Measurements from ENCODE around the gene ST7L. TPM values are rescaled to one million over a fixed set of nuclear protein-coding genes. Genes with fewer than 3 reads are reported as not detected.

The ST7L gene
- total and polyA plus RNA-seq, 2 donors (not counting 3 experiments of a cell fraction or from before 2014, with no cell fraction given) = 12.3 to 28.4 TPM

GRCh38 chr1:112514901-112515300, 104.0 kb downstream of the ST7L start:
- DNase-seq (ENCODE audit: low read depth, low spot score) (no peak), FAIRE-seq (no peak)
- Histone ChIP-seq H3K4me3 (replicated peaks in 1 of 3; ENCODE audit: insufficient read depth in 1 of 3, low read depth in 1 of 3, low read length in 3 of 3) (no peak overlapping the region), H3K4me1 (ENCODE audit: control insufficient read depth, extremely low read depth, insufficient read depth, low read length) (peaks cover 3% of the 10 kb centered on the region), H3K9me1 (replicated peaks; ENCODE audit: control insufficient read depth, extremely low read depth, insufficient read depth, low read length) (no peaks in the 10 kb centered on the region), H4K20me1 (replicated peaks; ENCODE audit: control insufficient read depth, extremely low read depth, insufficient read depth, low read length) (no peaks in the 10 kb centered on the region), H3K9ac (replicated peaks; ENCODE audit: extremely low read depth, insufficient read depth, low read length) (no peak overlapping the region), H3K79me2 (ENCODE audit: control insufficient read depth, insufficient read depth, low read length) (no peaks in the 10 kb centered on the region), H3K36me3 (ENCODE audit: control insufficient read depth in 2 of 2, extremely low read depth in 1 of 2, insufficient read depth in 2 of 2, low read length in 2 of 2) (no peaks in the 10 kb centered on the region), H3K4me2 (ENCODE audit: insufficient read depth, low read length) (no peak overlapping the region), H3K9me3 (replicated peaks; ENCODE audit: control insufficient read depth, insufficient read depth, low read length) (no peaks in the 10 kb centered on the region), H3K27ac (ENCODE audit: insufficient read depth, low read depth, low read length) (no peak overlapping the region), H2AFZ (ENCODE audit: low read depth, low read length) (no peak overlapping the region), H3K27me3 (ENCODE audit: control insufficient read depth in 2 of 2, insufficient read depth in 2 of 2, low read length in 2 of 2) (peaks cover 3 to 5% of the 10 kb centered on the region in 2 experiments)
- POLR2A ChIA-PET = no interaction called here
- no TSS peak for BruUV-seq (replicated peaks)
- intact Hi-C loops (cut with micrococcal nuclease) (no loop called here), dilution Hi-C loops (cut with MboI; ENCODE audit: extremely low pct_ligation_motif_present, low sequenced_read_pairs) (no loop called here)
- TF ChIP-seq POLR2AphosphoS5 (IDR thresholded peaks at IDR 0.05; ENCODE audit: insufficient read depth, low read depth, low read length) = no peak
- CTCF ChIA-PET = interaction anchor here (0.9 to 4.3 kb wide), 4 partner anchors 13 to 99 kb away, joined by 3 to 35 read pairs (median 4); no protein-coding TSS in a partner anchor

DNA sequence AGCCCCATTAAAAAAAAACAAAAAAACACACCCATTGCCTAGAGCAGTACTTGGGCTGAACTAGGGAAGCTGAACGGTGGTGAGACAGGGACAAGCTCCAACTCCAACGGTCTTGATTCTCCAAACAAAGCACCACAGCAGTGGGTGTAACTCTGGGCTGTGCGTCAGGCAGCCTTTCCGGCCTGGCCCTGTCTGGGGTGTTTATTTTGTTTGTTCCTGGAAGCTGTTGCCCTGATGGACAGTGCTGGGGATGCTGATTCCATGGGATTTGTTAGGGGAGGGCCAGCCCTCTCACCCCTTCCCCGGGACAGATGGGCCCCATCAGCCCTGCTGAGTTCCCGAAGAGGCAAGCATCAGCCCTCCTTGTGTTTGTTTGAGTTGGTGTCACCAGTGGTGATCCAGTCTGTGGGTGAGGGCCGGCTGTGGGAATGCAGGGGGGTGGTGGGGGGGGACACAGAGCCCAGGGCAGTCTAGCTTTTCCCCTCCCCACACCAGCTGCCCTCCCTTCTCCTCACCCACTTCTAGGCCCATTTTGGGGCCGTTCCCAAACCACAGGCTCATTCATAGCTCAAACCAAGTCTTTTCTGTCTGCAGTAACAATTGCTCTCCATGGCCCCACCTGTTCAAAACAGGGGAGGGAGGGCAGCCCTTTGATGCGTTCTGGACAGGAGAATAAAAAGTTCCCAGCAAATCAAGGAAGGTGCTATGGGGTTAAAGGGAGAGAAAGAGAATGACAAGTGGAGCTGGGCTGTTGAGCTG, 105.7 kb downstream of the ST7L start:
- no peak overlapping the region for H3K27ac ChIP-seq (ENCODE audit: insufficient read depth, low read depth, low read length)
- no peak for DNase-seq (ENCODE audit: low read depth, low spot score)
- ChIA-PET POLR2A (no interaction called here), CTCF (interaction anchor here (1.2 to 4.3 kb wide), 2 partner anchors 11 to 20 kb away, joined by 3 to 35 read pairs; no protein-coding TSS in a partner anchor)
- H3K9me3 ChIP-seq (replicated peaks; ENCODE audit: control insufficient read depth, insufficient read depth, low read length) = no peaks in the 10 kb centered on the region
- H3K4me2 ChIP-seq (ENCODE audit: insufficient read depth, low read length) = no peak overlapping the region
- dilution Hi-C loops (cut with MboI; ENCODE audit: extremely low pct_ligation_motif_present, low sequenced_read_pairs) (no loop called here), intact Hi-C loops (cut with micrococcal nuclease) (no loop called here)
- H3K9ac ChIP-seq (replicated peaks; ENCODE audit: extremely low read depth, insufficient read depth, low read length) = no peak overlapping the region
- no peaks in the 10 kb centered on the region for H3K9me1 ChIP-seq (replicated peaks; ENCODE audit: control insufficient read depth, extremely low read depth, insufficient read depth, low read length)
- BruUV-seq (replicated peaks) = no TSS peak
- peaks cover 3% of the 10 kb centered on the region for H3K4me1 ChIP-seq (ENCODE audit: control insufficient read depth, extremely low read depth, insufficient read depth, low read length)
- no peak overlapping the region for H2AFZ ChIP-seq (ENCODE audit: low read depth, low read length)
- no peaks in the 10 kb centered on the region for H3K79me2 ChIP-seq (ENCODE audit: control insufficient read depth, insufficient read depth, low read length)
- H4K20me1 ChIP-seq (replicated peaks; ENCODE audit: control insufficient read depth, extremely low read depth, insufficient read depth, low read length) = no peaks in the 10 kb centered on the region
- TF ChIP-seq POLR2AphosphoS5 (IDR thresholded peaks at IDR 0.05; ENCODE audit: insufficient read depth, low read depth, low read length) (no peak), MYC (IDR thresholded peaks at IDR 0.05; ENCODE audit: low read depth, low read length) (no peak), GATA2 (IDR thresholded peaks at IDR 0.05; ENCODE audit: insufficient read depth, insufficient read length, low read depth, low read length) (no peak), JUN (IDR thresholded peaks at IDR 0.05; ENCODE audit: borderline replicate concordance, insufficient read depth, insufficient read length, low read depth) (no peak), EZH2 (IDR thresholded peaks at IDR 0.05; ENCODE audit: borderline replicate concordance, low read depth, low read length, severe bottlenecking) (no peak), FOS (IDR thresholded peaks at IDR 0.05; ENCODE audit: borderline replicate concordance, insufficient read depth, low read length) (no peak), POLR2A (IDR thresholded peaks at IDR 0.05; ENCODE audit: low read depth, low read length) (no peak)
- TF ChIP-seq, protein P1, sequence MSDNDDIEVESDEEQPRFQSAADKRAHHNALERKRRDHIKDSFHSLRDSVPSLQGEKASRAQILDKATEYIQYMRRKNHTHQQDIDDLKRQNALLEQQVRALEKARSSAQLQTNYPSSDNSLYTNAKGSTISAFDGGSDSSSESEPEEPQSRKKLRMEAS (IDR thresholded peaks at IDR 0.05; ENCODE audit: insufficient read depth, insufficient read length) = no peak
- TF ChIP-seq, protein P2, sequence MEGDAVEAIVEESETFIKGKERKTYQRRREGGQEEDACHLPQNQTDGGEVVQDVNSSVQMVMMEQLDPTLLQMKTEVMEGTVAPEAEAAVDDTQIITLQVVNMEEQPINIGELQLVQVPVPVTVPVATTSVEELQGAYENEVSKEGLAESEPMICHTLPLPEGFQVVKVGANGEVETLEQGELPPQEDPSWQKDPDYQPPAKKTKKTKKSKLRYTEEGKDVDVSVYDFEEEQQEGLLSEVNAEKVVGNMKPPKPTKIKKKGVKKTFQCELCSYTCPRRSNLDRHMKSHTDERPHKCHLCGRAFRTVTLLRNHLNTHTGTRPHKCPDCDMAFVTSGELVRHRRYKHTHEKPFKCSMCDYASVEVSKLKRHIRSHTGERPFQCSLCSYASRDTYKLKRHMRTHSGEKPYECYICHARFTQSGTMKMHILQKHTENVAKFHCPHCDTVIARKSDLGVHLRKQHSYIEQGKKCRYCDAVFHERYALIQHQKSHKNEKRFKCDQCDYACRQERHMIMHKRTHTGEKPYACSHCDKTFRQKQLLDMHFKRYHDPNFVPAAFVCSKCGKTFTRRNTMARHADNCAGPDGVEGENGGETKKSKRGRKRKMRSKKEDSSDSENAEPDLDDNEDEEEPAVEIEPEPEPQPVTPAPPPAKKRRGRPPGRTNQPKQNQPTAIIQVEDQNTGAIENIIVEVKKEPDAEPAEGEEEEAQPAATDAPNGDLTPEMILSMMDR (IDR thresholded peaks at IDR 0.05; ENCODE audit: extremely low read depth in 1 of 2, insufficient read depth in 1 of 2, low read depth in 1 of 2, low read length in 2 of 2) = no peak
- no peak for FAIRE-seq
- H3K27me3 ChIP-seq (ENCODE audit: control insufficient read depth in 2 of 2, insufficient read depth in 2 of 2, low read length in 2 of 2) = peaks cover 8 to 9% of the 10 kb centered on the region in 2 experiments
- no peak overlapping the region for H3K4me3 ChIP-seq (replicated peaks in 1 of 3; ENCODE audit: insufficient read depth in 1 of 3, low read depth in 1 of 3, low read length in 3 of 3)
- no peaks in the 10 kb centered on the region for H3K36me3 ChIP-seq (ENCODE audit: control insufficient read depth in 2 of 2, extremely low read depth in 1 of 2, insufficient read depth in 2 of 2, low read length in 2 of 2)
